ENCODE results near the gene EPHA6. TPM values are rescaled to one million over a fixed set of nuclear protein-coding genes. Genes with fewer than 3 reads are reported as not detected.

Gene EPHA6
- total and polyA plus RNA-seq, 2 donors (not counting 1 experiment from before 2014, with no cell fraction given): not detected

GRCh38 chr3:97059168-97059567, 244.8 kb downstream of the EPHA6 start:
- Histone ChIP-seq H3K27me3 (replicated peaks in 1 of 4; ENCODE audit: control extremely low read depth in 1 of 4, control insufficient read depth in 3 of 4, insufficient read depth in 4 of 4, low read length in 3 of 4) (no peaks in the 10 kb centered on the region), H3K4me2 (replicated peaks; ENCODE audit: low read depth, low read length, poor library complexity, severe bottlenecking) (no peak overlapping the region), H3K4me1 (ENCODE audit: control insufficient read depth in 2 of 2, insufficient read depth in 2 of 2, low read length in 2 of 2) (no peaks in the 10 kb centered on the region), H3K9ac (ENCODE audit: low read length) (no peak overlapping the region), H3K36me3 (replicated peaks in 1 of 2; ENCODE audit: control extremely low read depth in 1 of 2, control insufficient read depth in 1 of 2, extremely low read depth in 1 of 2, insufficient read depth in 2 of 2, low read length in 1 of 2) (no peaks in the 10 kb centered on the region), H3K4me3 (ENCODE audit: control extremely low read depth in 1 of 5, extremely low read depth in 1 of 5, insufficient read depth in 1 of 5, low read depth in 2 of 5, low read length in 4 of 5) (no peak overlapping the region), H3K9me3 (ENCODE audit: control extremely low read depth in 1 of 3, control insufficient read depth in 2 of 3, insufficient read depth in 1 of 3, low read length in 2 of 3) (no peaks in the 10 kb centered on the region), H3K79me2 (ENCODE audit: control insufficient read depth, insufficient read depth, low read length) (no peaks in the 10 kb centered on the region), H2AFZ (ENCODE audit: insufficient read depth, low read depth, low read length, poor library complexity, severe bottlenecking) (no peak overlapping the region), H4K20me1 (ENCODE audit: control insufficient read depth, insufficient read depth, low read length, poor library complexity, severe bottlenecking) (no peaks in the 10 kb centered on the region), H3K27ac (ENCODE audit: low read length in 2 of 2) (no peak overlapping the region)
- DNase-seq (no peak), ATAC-seq (ENCODE audit: low read depth) (no peak)
- intact Hi-C loops (cut with micrococcal nuclease): no loop called here
- CTCF ChIA-PET: no interaction called here
- Mint-ChIP-seq H3K9me3 (ENCODE audit: insufficient read depth) (peaks cover 4% of the 10 kb centered on the region), H3K4me1 (no peaks in the 10 kb centered on the region), H3K27ac (no peak overlapping the region), H3K27me3 (no peaks in the 10 kb centered on the region), H3K4me3 (no peak overlapping the region)
- POLR2A ChIA-PET: no interaction called here
- TF ChIP-seq CTCF (IDR thresholded peaks at IDR 0.05) (no peak), EZH2 (IDR thresholded peaks at IDR 0.05; ENCODE audit: borderline replicate concordance, insufficient read depth, low read depth, low read length, poor library complexity, severe bottlenecking) (no peak)
- WGBS (ENCODE audit: insufficient coverage): no CpG with 5 or more reads among the region's 1 CpG

- Histone ChIP-seq H3K27me3 (replicated peaks in 1 of 4; ENCODE audit: control extremely low read depth in 1 of 4, control insufficient read depth in 3 of 4, insufficient read depth in 4 of 4, low read length in 3 of 4) (no peaks in the 10 kb centered on the region), H3K9ac (ENCODE audit: low read length) (no peak overlapping the region), H3K4me2 (replicated peaks; ENCODE audit: low read depth, low read length, poor library complexity, severe bottlenecking) (no peak overlapping the region), H3K36me3 (replicated peaks in 1 of 2; ENCODE audit: control extremely low read depth in 1 of 2, control insufficient read depth in 1 of 2, extremely low read depth in 1 of 2, insufficient read depth in 2 of 2, low read length in 1 of 2) (no peaks in the 10 kb centered on the region), H3K4me1 (ENCODE audit: control insufficient read depth in 2 of 2, insufficient read depth in 2 of 2, low read length in 2 of 2) (no peaks in the 10 kb centered on the region), H3K79me2 (ENCODE audit: control insufficient read depth, insufficient read depth, low read length) (no peaks in the 10 kb centered on the region), H3K9me3 (ENCODE audit: control extremely low read depth in 1 of 3, control insufficient read depth in 2 of 3, insufficient read depth in 1 of 3, low read length in 2 of 3) (no peaks in the 10 kb centered on the region), H4K20me1 (ENCODE audit: control insufficient read depth, insufficient read depth, low read length, poor library complexity, severe bottlenecking) (no peaks in the 10 kb centered on the region), H2AFZ (ENCODE audit: insufficient read depth, low read depth, low read length, poor library complexity, severe bottlenecking) (no peak overlapping the region), H3K27ac (ENCODE audit: low read length in 2 of 2) (no peak overlapping the region), H3K4me3 (ENCODE audit: control extremely low read depth in 1 of 5, extremely low read depth in 1 of 5, insufficient read depth in 1 of 5, low read depth in 2 of 5, low read length in 4 of 5) (no peak overlapping the region)
- CTCF ChIA-PET: no interaction called here
- WGBS (ENCODE audit: insufficient coverage): no CpG with 5 or more reads among the region's 1 CpG
- no peaks in the 10 kb centered on the region for H3K4me1 Mint-ChIP-seq
- no peak for DNase-seq
- TF ChIP-seq EZH2 (IDR thresholded peaks at IDR 0.05; ENCODE audit: borderline replicate concordance, insufficient read depth, low read depth, low read length, poor library complexity, severe bottlenecking) (no peak), CTCF (IDR thresholded peaks at IDR 0.05) (no peak)
- H3K4me3 Mint-ChIP-seq: no peak overlapping the region
- intact Hi-C loops (cut with micrococcal nuclease): no loop called here
- H3K9me3 Mint-ChIP-seq (ENCODE audit: insufficient read depth): peaks cover 4% of the 10 kb centered on the region
- no peak overlapping the region for H3K27ac Mint-ChIP-seq
- H3K27me3 Mint-ChIP-seq: no peaks in the 10 kb centered on the region
- POLR2A ChIA-PET: no interaction called here
- no peak for ATAC-seq (ENCODE audit: low read depth)
Observed at GRCh38 chr3:97066531-97066930, 252.1 kb downstream of the EPHA6 start.

Measured in B cell (primary cell).